ENCODE results near the gene PCSK1. TPM values are rescaled to one million over a fixed set of nuclear protein-coding genes. Genes with fewer than 3 reads are reported as not detected.
A peak's percentile ranks its signal among the peaks of the same experiment; 100 is the strongest.

Gene PCSK1
- total and polyA plus RNA-seq, 2 of the 8 experiments (the other 6 are each of a cell fraction or from before 2014, with no cell fraction given) = 1.3 to 3.2 TPM

GRCh38 chr5:96432216-96433065 is 607 bp downstream of the PCSK1 start:
- peak overlapping the region; percentile 95 to 98 for H3K4me2 ChIP-seq (ENCODE audit: insufficient read depth in 1 of 2, low read depth in 2 of 2, low read length in 2 of 2)
- TF ChIP-seq BACH1 (IDR thresholded peaks at IDR 0.05; ENCODE audit: low read length) (no peak), KDM5A (IDR thresholded peaks at IDR 0.05; ENCODE audit: low read length) (no peak), TCF12 (IDR thresholded peaks at IDR 0.05; ENCODE audit: low read depth, low read length) (no peak), TAF7 (optimal IDR thresholded peaks at IDR 0.05; ENCODE audit: borderline replicate concordance, low read depth, low read length) (no peak), SAP30 (IDR thresholded peaks at IDR 0.05; ENCODE audit: insufficient read depth, insufficient replicate concordance, low read length) (no peak), SIRT6 (IDR thresholded peaks at IDR 0.05; ENCODE audit: low read length) (no peak), SP1 (IDR thresholded peaks at IDR 0.05; ENCODE audit: low read depth, low read length) (no peak), MAFK (IDR thresholded peaks at IDR 0.05; ENCODE audit: low read depth, low read length) (no peak), SIX5 (IDR thresholded peaks at IDR 0.05; ENCODE audit: low read depth, low read length) (no peak), ASH2L (IDR thresholded peaks at IDR 0.05; ENCODE audit: low read length) (peak; percentile 91), RBBP5 (IDR thresholded peaks at IDR 0.05; ENCODE audit: borderline replicate concordance, low read depth, low read length) (peak; percentile 85; the same call in 1 of the 2 replicates), RNF2 (IDR thresholded peaks at IDR 0.05; ENCODE audit: borderline replicate concordance, low read depth, low read length, missing control alignments, poor library complexity, severe bottlenecking) (peak; percentile 46)

More at GRCh38 chr5:96432216-96433065, 607 bp downstream of the PCSK1 start:
- H4K91ac ChIP-seq (replicated peaks; ENCODE audit: insufficient read length, low read length) = no peak overlapping the region
- peaks cover 0 to 9% (median 5%) of the 10 kb centered on the region in 4 experiments; a peak in 4 of 7 replicates for H3K4me1 ChIP-seq (replicated peaks in 1 of 4; ENCODE audit: control insufficient read depth in 3 of 4, insufficient read depth in 4 of 4, low read length in 3 of 4)
- no peak overlapping the region for H2BK15ac ChIP-seq (ENCODE audit: low read length)
- H2BK20ac ChIP-seq (ENCODE audit: low read length) = no peak overlapping the region
- H3K56ac ChIP-seq (replicated peaks; ENCODE audit: insufficient read length, low read depth, low read length) = no peak overlapping the region
- ChIA-PET POLR2A (ENCODE audit: partially characterized antibody) (interaction anchor here (0.9 to 1.3 kb wide), 2 partner anchors 15 to 31 kb away, joined by 3 to 4 read pairs; no protein-coding TSS in a partner anchor), CTCF (ENCODE audit: partially characterized antibody) (interaction anchor here (1.1 to 6.3 kb wide), 7 partner anchors 17 to 182 kb away, joined by 3 to 33 read pairs (median 5); no protein-coding TSS in a partner anchor)
- 2% methylated on average over 41 of the region's 41 CpGs; no CpG with 5 or more reads in 1 of the 2 experiments for WGBS, 2 experiments (ENCODE audit: extremely low coverage in 1 of 2, insufficient coverage in 1 of 2, insufficient read length in 1 of 2, insufficient replicate concordance in 2 of 2, low coverage in 1 of 2, low lambda C conversion rate in 2 of 2, missing lambda C conversion rate in 1 of 2)
- peak overlapping the region; percentile 83 for H2AFZ ChIP-seq (ENCODE audit: low read length)
- no peaks in the 10 kb centered on the region for H3K36me3 ChIP-seq (ENCODE audit: control insufficient read depth in 2 of 4, insufficient read depth in 4 of 4, low read length in 3 of 4)
- no peak overlapping the region for H2BK5ac ChIP-seq (ENCODE audit: low read depth, low read length)
- peak overlapping the region; percentile 59; the same call in 1 of the 2 replicates for H4K8ac ChIP-seq (ENCODE audit: extremely low read depth, insufficient read depth, low read length)
- peak overlapping the region; percentile 73 to 91 (median 85) for H3K4me3 ChIP-seq (ENCODE audit: extremely low read depth in 1 of 4, insufficient read depth in 2 of 4, low read depth in 3 of 4, low read length in 4 of 4)
- H3K27me3 ChIP-seq (replicated peaks in 1 of 4; ENCODE audit: control insufficient read depth in 3 of 4, extremely low read depth in 1 of 4, insufficient read depth in 3 of 4, low read length in 3 of 4) = peaks cover 4 to 37% (median 33%) of the 10 kb centered on the region in 4 experiments
- no peak overlapping the region for H3K27ac ChIP-seq (ENCODE audit: low read depth, low read length)
- no peak overlapping the region for H4K5ac ChIP-seq (ENCODE audit: insufficient read length, low read depth, low read length)
- no peak overlapping the region for H2AK5ac ChIP-seq (ENCODE audit: low read depth, low read length)
- H3K79me2 ChIP-seq (ENCODE audit: control insufficient read depth in 1 of 2, insufficient read depth in 2 of 2, low read length in 2 of 2) = no peaks in the 10 kb centered on the region
- no peak overlapping the region for H3K14ac ChIP-seq (ENCODE audit: insufficient read length)
- DNase-seq (ENCODE audit: low read depth in 1 of 2, low spot score in 2 of 2) (peak in 1 of 2 experiments; percentile 67), FAIRE-seq (no peak)
- no peak overlapping the region for H3K4ac ChIP-seq (replicated peaks; ENCODE audit: insufficient read length, low read depth, low read length)
- H2BK120ac ChIP-seq (replicated peaks; ENCODE audit: low read depth, low read length) = no peak overlapping the region
- H3K9ac ChIP-seq (replicated peaks in 1 of 4; ENCODE audit: extremely low read depth in 1 of 4, low read depth in 3 of 4, low read length in 3 of 4) = peak overlapping the region in 3 of 4 experiments; percentile 20 to 38 (median 34); a peak in 3 of 7 replicates
- no peaks in the 10 kb centered on the region for H3K79me1 ChIP-seq (ENCODE audit: low read depth, low read length)
- no peaks in the 10 kb centered on the region for H4K20me1 ChIP-seq (replicated peaks in 1 of 2; ENCODE audit: control insufficient read depth in 1 of 2, insufficient read depth in 2 of 2, low read length in 2 of 2)
- no peaks in the 10 kb centered on the region for H3K9me3 ChIP-seq (ENCODE audit: insufficient read depth in 2 of 2, low read depth in 1 of 2, low read length in 1 of 2)
- peak overlapping the region; percentile 85; the same call in 1 of the 2 replicates for H3K18ac ChIP-seq (ENCODE audit: extremely low read depth, low read length)
- no peak overlapping the region for H3K23ac ChIP-seq (ENCODE audit: insufficient read length)
- H3K23me2 ChIP-seq (ENCODE audit: low read depth, low read length) = peaks cover 15% of the 10 kb centered on the region
- H2BK12ac ChIP-seq (ENCODE audit: low read depth, low read length) = no peak overlapping the region; the same call in 1 of the 2 replicates

All from H1 (cell line).